ENCODE measurements around the gene SECTM1.

The SECTM1 gene

DNA sequence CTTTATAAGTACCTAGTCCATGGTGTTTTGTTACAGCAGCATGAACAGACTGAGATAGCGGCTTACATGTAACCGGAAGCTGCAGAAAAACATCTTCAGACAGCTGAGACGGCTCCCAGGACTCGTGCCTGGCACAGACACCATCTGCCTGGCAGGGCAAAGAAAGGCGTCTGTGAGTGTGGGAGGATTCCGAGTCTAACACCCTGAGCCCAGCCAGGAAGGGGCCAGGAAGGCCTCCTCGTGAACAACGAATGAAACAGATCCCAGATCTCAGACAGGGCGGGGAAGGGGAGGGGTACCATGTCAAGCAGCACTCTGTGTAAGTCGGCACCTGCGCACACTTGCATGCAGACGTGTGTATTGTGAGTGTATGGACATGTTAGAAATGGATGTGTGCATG lies 55.7 kb downstream of the SECTM1 start:
- no peak for DNase-seq

DNA sequence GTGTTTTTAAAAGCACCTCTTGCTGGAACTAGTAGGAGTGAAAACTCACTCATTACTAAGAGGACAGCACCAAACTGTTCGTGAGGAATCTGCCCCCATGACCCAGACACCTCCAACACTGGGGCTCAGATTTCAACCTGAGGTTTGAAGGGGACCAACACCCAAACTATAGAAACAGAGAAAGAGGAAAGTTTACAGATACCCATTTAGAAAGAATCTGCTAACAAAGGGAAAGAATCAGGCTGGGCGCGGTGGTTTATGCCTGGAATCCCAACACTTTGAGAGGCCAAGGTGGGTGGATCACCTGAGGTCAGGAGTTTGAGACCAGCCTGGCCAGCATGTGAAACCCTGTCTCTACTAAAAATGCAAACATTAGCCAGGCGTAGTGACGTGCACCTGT lies 56.6 kb downstream of the SECTM1 start:
- no peak for DNase-seq

DNA sequence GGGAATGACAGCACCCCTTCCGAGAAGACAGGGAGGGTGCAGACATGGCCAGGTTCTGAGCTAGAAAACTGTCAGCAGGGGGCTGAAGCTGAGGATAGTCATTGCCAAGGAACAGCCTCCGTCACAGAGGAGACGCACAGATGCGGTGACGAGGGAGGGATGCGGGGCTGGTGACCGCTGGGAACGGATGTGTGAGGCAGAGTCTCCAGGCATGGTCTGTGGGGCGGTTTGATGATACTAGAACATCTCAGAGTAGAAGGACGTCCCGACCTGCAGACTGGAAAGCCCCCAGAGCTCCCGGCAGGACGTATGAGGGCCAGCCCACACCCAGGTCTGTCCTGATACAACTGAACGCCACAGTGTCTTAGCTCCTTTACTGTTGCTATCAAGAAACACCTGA lies 58.2 kb downstream of the SECTM1 start:
- no peak for DNase-seq

DNA sequence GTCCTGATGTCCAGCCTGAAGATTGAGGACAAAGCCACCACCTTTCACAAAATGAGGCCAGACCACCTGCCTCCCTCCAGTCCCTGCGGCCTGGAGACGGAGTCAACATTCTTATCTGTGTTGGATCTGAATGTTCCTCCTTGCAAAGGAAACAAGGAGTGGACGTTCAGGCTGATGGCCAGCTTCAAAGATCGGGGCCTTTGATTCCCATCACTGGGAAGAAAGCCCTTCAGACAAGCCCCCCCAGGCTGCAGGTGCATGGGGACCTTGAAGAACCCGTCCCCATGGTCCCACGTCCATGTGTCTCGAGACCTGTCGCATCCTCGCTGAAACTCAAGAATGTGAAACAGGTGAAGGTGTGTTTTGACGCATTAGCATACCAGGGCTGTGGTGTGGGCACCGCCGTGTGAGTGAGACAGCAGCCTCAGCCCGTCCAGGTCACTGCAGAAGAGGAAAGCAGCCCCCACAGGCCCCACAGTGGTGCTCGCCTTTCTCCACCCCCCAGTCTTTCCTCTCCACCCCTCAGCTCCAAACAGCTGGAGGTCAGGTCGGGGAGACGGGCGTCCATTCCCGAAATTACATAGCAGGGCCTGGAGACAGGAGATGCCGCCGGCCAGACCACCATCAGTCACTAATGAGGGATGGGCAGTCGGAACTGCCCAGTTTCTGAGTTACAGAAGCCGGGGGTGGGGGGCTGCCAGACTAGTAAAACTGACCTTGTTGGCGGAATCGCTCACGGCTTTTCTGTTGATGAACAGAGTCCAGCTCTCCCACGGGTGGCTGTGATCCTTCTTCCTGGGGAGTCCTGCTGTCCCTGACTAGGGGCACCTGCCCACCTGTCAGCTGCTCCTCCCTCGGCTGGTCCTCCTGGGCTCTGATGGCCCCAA lies 59.2 kb downstream of the SECTM1 start:
- DNase-seq: no peak

DNA sequence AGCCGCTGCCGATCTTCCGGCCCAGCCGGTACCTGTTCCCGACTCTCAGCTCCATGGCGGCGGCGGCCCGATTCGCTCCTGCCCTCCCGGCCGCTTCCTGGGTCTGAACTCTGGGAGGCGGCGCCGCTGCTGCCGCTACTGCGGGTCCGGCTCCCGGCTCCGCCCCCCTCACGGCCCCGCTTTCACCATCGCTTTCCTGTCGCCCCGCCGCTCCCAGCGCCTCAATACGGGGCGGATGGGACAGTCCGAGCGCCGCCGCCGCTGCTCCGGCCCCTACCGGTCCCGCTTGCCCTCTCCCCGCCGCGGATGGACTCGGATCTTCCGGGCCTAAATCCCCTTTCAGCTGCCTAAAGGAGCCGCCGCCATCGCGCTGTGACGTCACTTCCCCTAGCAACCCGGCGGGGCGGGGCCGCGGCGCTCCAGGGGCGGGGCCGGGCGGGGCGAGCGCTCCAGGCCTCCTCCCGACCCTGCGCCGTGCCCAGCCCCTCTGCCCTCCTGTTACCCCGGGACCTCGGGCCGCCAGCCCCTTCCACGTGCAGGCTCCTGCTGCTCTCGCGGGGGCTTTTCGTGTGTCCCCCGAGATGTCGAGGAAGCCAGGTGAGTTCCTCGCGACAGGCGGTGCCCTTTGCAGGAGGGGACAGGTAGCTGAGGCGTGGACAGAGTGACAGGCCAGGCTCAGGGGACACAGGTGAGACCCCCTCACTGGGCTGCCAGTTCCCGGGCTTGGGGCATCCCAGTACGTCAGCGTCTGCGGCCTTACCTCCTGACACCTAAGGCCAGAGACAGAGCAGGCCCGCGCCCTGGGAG lies 60.0 kb downstream of the SECTM1 start, which contains the start of gene CSNK1D:
Gene CSNK1D (minus strand): TSS at position 374 of the 807 bp plus-strand sequence. CDS start 319 bp downstream, at position 55.
- DNase-seq: peak; percentile 97 to 98

DNA sequence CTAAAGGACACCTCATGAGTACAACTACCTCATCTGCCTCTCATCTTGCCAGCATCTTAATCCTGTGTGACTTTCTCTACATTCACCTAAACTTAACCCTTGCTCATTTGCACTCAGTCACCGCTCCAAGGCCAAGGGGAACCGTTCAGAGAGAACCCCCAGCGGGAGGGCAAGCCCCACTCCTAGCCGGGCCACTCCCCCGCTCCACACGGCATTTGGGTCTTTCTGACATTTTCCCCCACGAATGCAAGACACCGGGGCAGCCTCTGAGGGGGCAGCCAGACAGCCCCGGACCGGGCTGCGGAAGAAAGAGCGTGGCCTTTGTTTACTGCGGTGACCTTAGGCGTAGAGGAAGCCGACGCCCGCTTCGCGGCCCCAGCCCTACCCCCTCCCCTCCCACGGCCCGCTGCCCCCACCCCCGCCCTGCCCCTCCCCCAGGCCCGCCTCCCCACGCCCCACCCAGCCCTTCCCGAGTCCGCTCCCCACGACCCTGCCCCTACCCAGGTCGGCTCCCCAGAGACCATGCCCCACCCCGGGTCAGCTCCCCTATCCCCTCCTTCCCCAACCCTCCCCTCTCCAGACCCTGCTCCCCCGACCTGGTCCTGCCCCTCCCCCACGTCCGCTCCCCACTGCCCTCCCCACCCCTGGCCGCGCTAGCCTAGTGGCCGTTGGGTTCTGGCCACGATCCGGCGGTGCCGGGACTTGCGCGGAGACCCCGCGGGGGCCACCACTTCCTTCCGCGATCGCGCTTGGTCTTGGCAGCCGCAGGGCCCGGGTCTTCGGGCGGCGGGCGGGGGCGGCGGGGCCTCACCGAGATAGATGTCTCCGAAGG lies 60.9 kb downstream of the SECTM1 start:
- peak; percentile 58 to 63 for DNase-seq

DNA sequence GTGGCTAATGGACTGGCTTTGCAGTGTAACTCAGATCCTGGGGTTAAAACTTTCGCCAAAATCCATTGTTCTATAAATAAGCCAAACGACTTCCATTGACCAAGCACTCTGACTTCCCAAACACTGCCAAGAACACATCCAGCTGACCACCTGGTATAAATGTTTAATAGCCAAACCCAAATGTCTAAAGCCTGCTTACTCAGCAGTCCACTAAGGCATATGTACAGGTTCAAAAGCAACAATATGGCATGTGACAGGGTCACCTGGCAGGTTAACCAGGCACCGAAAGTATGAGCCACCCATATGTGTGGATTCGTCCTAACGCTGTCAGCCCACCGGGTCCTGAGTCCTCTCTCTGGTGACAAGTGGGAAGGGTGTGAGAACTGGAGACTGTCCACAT lies 62.2 kb downstream of the SECTM1 start:
- DNase-seq: no peak

Measured in activated T-cell treated with anti-CD3 and anti-CD28 coated beads, Interleukin-2, amount 50 U/mL, for 48 hours (primary cell).